ENCODE data around the gene SMIM10L2A.

- no peak for TF ChIP-seq POLR2A (IDR thresholded peaks at IDR 0.05)
- TF ChIP-seq CTCF (IDR thresholded peaks at IDR 0.05): no peak
- no peak for TF ChIP-seq POLR2AphosphoS5 (IDR thresholded peaks at IDR 0.05)
- no peak for TF ChIP-seq EP300 (IDR thresholded peaks at IDR 0.05)
These were observed 913 bp upstream of the SMIM10L2A start for GRCh38 chrX:135420831-135421230.
